Stimulated activated naive CD8-positive, alpha-beta T cell treated with anti-CD3 and anti-CD28 coated beads, Interleukin-15, amount 100 ng/mL, for 72 hours (primary cell): Measurements from ENCODE around the gene IFIT2.
"Not testable (repeated sequence)": the region's sequence is repeated elsewhere in the genome, so short reads cannot be mapped to it uniquely, and the experiment has no call there.

Experiments used
- ATAC-seq: fragments of 150-1000 bp; cut with Tn5 transposase; 2 replicates; pipeline ENCODE4 v1.10.0; 2021; ENCODE audit warnings: mild to moderate bottlenecking, moderate library complexity
- DNase-seq, 2 donors: peaks; one replicate each; pipeline ENCODE4 v3.0.0; 2021 to 2022
- H3K27ac Mint-ChIP-seq, 2 donors: one replicate each; pipeline ENCODE4 v1.8.0; 2022; ENCODE audit warnings: mild to moderate bottlenecking in 2 of 2, mixed read lengths in 2 of 2, moderate library complexity in 2 of 2
- H3K27me3 Mint-ChIP-seq: one replicate; pipeline ENCODE4 v1.8.0; 2022; ENCODE audit warnings: mixed read lengths
- H3K4me1 Mint-ChIP-seq: one replicate; pipeline ENCODE4 v1.8.0; 2022; ENCODE audit warnings: mild to moderate bottlenecking, mixed read lengths
- H3K4me3 Mint-ChIP-seq, 2 donors: one replicate each; pipeline ENCODE4 v1.8.0; 2022; ENCODE audit warnings: mild to moderate bottlenecking in 2 of 2, mixed read lengths in 2 of 2, moderate library complexity in 1 of 2
- H3K9me3 Mint-ChIP-seq, 2 donors: one replicate each; pipeline ENCODE4 v1.8.0; 2022; ENCODE audit warnings: mixed read lengths in 2 of 2

IFIT2 gene

GRCh38 chr10:89273680-89274079 is 28.2 kb upstream of the IFIT2 start:
- Mint-ChIP-seq H3K27ac (no peak overlapping the region), H3K27me3 (peaks cover 19% of the 10 kb centered on the region), H3K9me3 (no peaks in the 10 kb centered on the region), H3K4me3 (no peak overlapping the region), H3K4me1 (no peaks in the 10 kb centered on the region)
- ATAC-seq (no peak), DNase-seq (no peak)

DNA sequence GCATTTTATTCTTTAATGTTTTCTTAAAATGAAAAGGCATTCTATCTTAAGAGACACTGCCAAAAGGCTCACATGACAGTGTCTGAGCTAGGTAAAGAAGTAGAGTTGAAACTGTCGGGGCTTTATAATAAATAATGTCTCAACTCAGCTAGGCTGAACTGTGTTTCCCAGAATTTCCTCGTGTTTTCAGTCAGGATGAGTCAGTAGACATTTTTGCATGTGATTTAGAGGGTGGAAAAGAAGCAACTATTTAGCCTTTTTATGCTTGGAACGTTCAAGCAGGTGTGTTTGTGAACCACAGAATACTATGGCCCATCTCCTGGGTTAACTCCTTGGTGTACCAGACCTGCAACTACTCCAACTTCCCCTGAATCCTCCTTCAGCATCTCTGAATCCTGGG is 26.9 kb upstream of the IFIT2 start:
- no peak for ATAC-seq
- no peak for DNase-seq
- Mint-ChIP-seq H3K9me3 (no peaks in the 10 kb centered on the region), H3K27ac (no peak overlapping the region), H3K4me1 (no peaks in the 10 kb centered on the region), H3K27me3 (peaks cover 19% of the 10 kb centered on the region), H3K4me3 (no peak overlapping the region)

DNA sequence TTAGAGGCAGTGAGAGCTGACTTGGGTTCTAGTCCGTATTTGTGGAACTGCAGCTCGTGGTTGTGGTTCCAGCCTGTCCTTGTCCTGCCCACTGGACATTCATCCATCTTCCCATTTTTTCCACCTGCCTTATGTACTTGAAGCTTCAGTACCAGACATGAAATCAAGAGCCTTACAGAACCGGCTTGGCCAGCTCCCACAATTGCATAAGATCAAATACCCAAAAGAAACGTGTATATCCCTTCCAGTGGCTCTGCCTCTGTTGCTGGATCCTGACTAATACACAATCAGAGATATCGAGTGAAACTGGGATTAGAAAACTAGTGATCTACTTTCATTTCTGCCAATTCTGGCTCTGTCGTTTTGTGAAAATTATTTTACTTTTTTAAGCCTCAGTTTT is 26.5 kb upstream of the IFIT2 start:
- ATAC-seq, result no peak
- Mint-ChIP-seq H3K27ac (no peak overlapping the region), H3K9me3 (no peaks in the 10 kb centered on the region), H3K4me3 (no peak overlapping the region), H3K27me3 (peaks cover 19% of the 10 kb centered on the region), H3K4me1 (no peaks in the 10 kb centered on the region)
- DNase-seq, result no peak

GRCh38 chr10:89278034-89278535 is 23.8 kb upstream of the IFIT2 start:
- H3K4me3 Mint-ChIP-seq, result no peak overlapping the region
- ATAC-seq, result no peak
- no peak for DNase-seq
- H3K27me3 Mint-ChIP-seq, result peaks cover 10% of the 10 kb centered on the region
- H3K4me1 Mint-ChIP-seq, result no peaks in the 10 kb centered on the region
- no peaks in the 10 kb centered on the region for H3K9me3 Mint-ChIP-seq
- no peak overlapping the region for H3K27ac Mint-ChIP-seq

GRCh38 chr10:89278900-89279392 is 22.9 kb upstream of the IFIT2 start:
- no peak for DNase-seq
- no peaks in the 10 kb centered on the region for H3K4me1 Mint-ChIP-seq
- H3K4me3 Mint-ChIP-seq, result no peak overlapping the region
- H3K9me3 Mint-ChIP-seq, result no peaks in the 10 kb centered on the region
- no peak for ATAC-seq
- H3K27me3 Mint-ChIP-seq, result peaks cover 10% of the 10 kb centered on the region
- H3K27ac Mint-ChIP-seq, result no peak overlapping the region

- no peak overlapping the region for H3K4me3 Mint-ChIP-seq
- no peak for ATAC-seq
- no peak overlapping the region for H3K27ac Mint-ChIP-seq
- no peak for DNase-seq
- H3K9me3 Mint-ChIP-seq, result no peaks in the 10 kb centered on the region
- no peaks in the 10 kb centered on the region for H3K4me1 Mint-ChIP-seq
- H3K27me3 Mint-ChIP-seq, result peaks cover 10% of the 10 kb centered on the region
Measured at GRCh38 chr10:89279421-89279869, 22.4 kb upstream of the IFIT2 start.

- DNase-seq (no peak), ATAC-seq (no peak)
- Mint-ChIP-seq H3K9me3 (no peaks in the 10 kb centered on the region), H3K4me1 (no peaks in the 10 kb centered on the region), H3K27ac (no peak overlapping the region), H3K27me3 (peaks cover 11% of the 10 kb centered on the region), H3K4me3 (no peak overlapping the region)
Measured at GRCh38 chr10:89280508-89280907, 21.3 kb upstream of the IFIT2 start.

GRCh38 chr10:89281606-89282395 is 20.0 kb upstream of the IFIT2 start:
- no peak for DNase-seq
- ATAC-seq, result no peak
- Mint-ChIP-seq H3K4me3 (no peak overlapping the region), H3K27ac (no peak overlapping the region), H3K9me3 (no peaks in the 10 kb centered on the region), H3K27me3 (peaks cover 18% of the 10 kb centered on the region), H3K4me1 (no peaks in the 10 kb centered on the region)

DNA sequence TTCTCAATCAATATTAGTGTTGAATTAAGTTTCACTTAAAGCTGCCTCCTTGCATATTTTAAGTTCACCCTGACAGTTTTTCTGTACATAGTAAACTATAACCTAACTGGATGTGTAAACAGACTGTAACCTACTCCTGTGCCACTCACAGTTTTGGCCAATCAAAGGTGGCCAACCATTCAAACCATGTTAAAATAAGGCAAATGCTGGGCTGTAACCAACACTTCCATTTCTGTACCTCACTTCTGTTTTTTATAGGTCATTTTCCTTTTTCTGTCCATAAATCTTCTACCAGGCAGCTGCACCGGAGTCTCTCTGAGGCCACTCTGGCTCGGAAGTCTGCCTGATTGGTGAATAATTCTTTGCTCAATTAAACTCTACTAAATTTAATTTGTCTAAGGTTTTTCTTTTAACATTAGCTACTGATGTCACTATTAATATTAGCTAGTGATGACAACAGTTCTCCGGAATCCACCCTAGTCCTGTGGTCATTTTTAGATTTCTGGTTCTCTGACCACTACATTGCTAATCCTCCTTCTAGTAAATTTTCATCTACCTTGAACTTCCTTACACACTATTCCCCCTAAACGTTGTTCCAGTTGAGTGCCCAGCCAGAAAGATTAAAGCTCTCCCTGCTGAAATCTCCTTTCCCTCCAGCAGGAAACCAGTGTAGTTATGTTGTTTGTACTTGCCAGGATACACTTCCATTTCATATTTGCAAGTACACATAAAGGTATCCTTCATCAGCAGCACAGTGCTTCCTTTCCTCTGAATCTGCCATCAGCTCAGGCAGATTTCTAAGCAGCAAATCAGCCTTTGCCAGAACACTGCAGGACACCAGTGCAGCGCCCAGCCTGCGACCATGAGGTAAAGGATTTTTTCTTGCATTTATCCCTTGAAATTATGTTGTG is 18.6 kb upstream of the IFIT2 start:
- DNase-seq (no peak), ATAC-seq (no peak)
- H3K4me3 Mint-ChIP-seq, result no peak overlapping the region
- no peaks in the 10 kb centered on the region for H3K9me3 Mint-ChIP-seq
- no peak overlapping the region for H3K27ac Mint-ChIP-seq
- no peaks in the 10 kb centered on the region for H3K4me1 Mint-ChIP-seq
- peaks cover 18% of the 10 kb centered on the region for H3K27me3 Mint-ChIP-seq

DNA sequence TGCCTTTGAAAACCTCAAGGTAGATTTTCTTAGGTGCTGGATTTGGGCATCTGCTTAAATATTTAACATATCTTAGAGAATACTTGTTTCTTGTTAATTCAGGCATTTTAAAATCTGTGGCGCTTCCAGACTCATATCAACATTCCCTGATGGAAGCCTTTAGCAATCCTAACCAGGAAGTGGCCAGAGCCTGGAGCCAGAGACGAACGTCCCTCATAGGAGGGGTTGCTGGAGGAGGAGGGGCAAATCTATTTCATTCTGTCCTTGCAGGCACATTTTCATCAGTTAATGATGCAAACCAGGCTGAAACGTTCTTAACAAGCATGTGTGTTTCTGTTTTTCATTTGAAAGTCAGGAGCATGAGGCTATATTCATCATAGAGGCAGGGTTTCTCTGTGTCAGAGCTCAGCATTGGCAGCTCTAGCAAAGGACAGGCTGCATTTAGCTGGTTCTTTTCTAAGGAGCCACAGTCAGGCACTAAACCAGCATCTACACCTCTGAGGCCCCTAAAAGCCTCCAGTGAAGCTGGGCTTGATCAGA is 17.8 kb upstream of the IFIT2 start:
- Mint-ChIP-seq H3K4me1 (no peaks in the 10 kb centered on the region), H3K9me3 (no peaks in the 10 kb centered on the region), H3K4me3 (no peak overlapping the region), H3K27ac (no peak overlapping the region), H3K27me3 (peaks cover 18% of the 10 kb centered on the region)
- DNase-seq, result no peak
- no peak for ATAC-seq

DNA sequence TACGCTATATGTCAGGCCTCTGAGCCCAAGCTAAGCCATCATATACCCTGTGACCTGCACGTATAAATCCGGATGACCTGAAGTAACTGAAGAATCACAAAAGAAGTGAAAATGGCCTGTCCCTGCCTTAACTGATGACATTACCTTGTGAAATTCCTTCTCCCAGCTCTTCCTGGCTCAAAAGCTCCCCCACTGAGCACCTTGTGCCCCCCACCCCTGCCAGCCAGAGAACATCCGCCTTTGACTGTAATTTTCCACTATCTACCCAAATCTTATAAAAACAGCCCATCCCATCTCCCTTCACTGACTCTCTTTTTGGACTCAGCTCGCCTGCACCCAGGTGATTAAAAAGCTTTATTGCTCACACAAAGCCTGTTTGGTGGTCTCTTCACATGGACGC is 17.1 kb upstream of the IFIT2 start:
- not testable (repeated sequence) for DNase-seq, ATAC-seq, H3K27ac Mint-ChIP-seq, H3K4me3 Mint-ChIP-seq, H3K4me1 Mint-ChIP-seq, H3K9me3 Mint-ChIP-seq
- peaks cover 18% of the 10 kb centered on the region for H3K27me3 Mint-ChIP-seq

GRCh38 chr10:89285303-89285702 is 16.5 kb upstream of the IFIT2 start:
- peaks cover 18% of the 10 kb centered on the region for H3K27me3 Mint-ChIP-seq
- H3K9me3 Mint-ChIP-seq, H3K4me3 Mint-ChIP-seq, DNase-seq, ATAC-seq, H3K4me1 Mint-ChIP-seq: not testable (repeated sequence)
- H3K27ac Mint-ChIP-seq, result peak overlapping the region in 1 of 2 donors; percentile 15

GRCh38 chr10:89294721-89295239 is 7.1 kb upstream of the IFIT2 start:
- peaks cover 35% of the 10 kb centered on the region for H3K4me1 Mint-ChIP-seq
- H3K9me3 Mint-ChIP-seq, result peaks cover 0 to 16% of the 10 kb centered on the region in 2 donors
- ATAC-seq, result no peak
- peak overlapping the region in 1 of 2 donors; percentile 27 for H3K4me3 Mint-ChIP-seq
- peak overlapping the region; percentile 7 to 20 for H3K27ac Mint-ChIP-seq
- no peak for DNase-seq
- no peaks in the 10 kb centered on the region for H3K27me3 Mint-ChIP-seq

DNA sequence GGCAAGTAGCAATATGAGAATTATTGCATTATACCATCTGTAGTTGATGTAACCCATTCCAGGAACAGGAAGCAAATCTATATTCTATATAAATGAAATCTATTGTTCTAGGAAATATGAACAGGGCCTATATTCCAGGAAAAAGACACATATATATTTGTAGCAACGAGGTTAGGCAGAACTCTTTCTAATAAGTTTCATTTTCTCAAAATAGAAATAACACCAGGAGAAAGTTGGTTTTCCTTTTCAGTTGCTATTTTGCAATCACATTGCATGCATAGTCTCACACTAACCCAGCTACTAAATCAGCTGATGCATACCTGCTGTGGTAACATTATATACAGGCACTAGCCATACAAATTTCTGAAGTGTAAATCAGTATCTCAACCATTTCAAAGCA is 6.2 kb upstream of the IFIT2 start:
- Mint-ChIP-seq H3K9me3 (peaks cover 0 to 16% of the 10 kb centered on the region in 2 donors), H3K27ac (no peak overlapping the region), H3K4me3 (peak overlapping the region in 1 of 2 donors; percentile 32), H3K27me3 (no peaks in the 10 kb centered on the region), H3K4me1 (peaks cover 35% of the 10 kb centered on the region)
- ATAC-seq (peak; percentile 89), DNase-seq (no peak)

- peaks cover 42% of the 10 kb centered on the region for H3K4me1 Mint-ChIP-seq
- peaks cover 0 to 16% of the 10 kb centered on the region in 2 donors for H3K9me3 Mint-ChIP-seq
- DNase-seq (no peak), ATAC-seq (no peak)
- H3K4me3 Mint-ChIP-seq, result peak overlapping the region in 1 of 2 donors; percentile 32
- H3K27ac Mint-ChIP-seq, result no peak overlapping the region
- H3K27me3 Mint-ChIP-seq, result no peaks in the 10 kb centered on the region
Measured at GRCh38 chr10:89296220-89296648, 5.6 kb upstream of the IFIT2 start.
